GM12878 (cell line): ENCODE measurements around the gene PRKRA. TPM values are rescaled to one million over a fixed set of nuclear protein-coding genes. Genes with fewer than 3 reads are reported as not detected.

ENCODE experiments used
- CUX1 ChIP-seq: IDR thresholded peaks from 2 replicates; pipeline ENCODE4 v1.6.1; 2012; ENCODE audit warnings: improper control_type of control experiment, low read depth, low read length; ENCODE audit not compliant: insufficient replicate concordance
- FOXM1 ChIP-seq: IDR thresholded peaks from 2 replicates; pipeline ENCODE4 v1.6.1; 2012; ENCODE audit warnings: low read depth, mild to moderate bottlenecking, inconsistent platforms, low read length, moderate library complexity
- GABPA ChIP-seq: IDR thresholded peaks from 2 replicates; pipeline ENCODE4 v1.6.1; 2014; ENCODE audit warnings: antibody characterized with exemption, low read depth, mild to moderate bottlenecking, inconsistent platforms
- HDGF ChIP-seq: fragments of 450-650 bp; IDR thresholded peaks from 2 replicates; pipeline ENCODE4 v1.6.1; 2016; ENCODE audit warnings: antibody characterized with exemption
- HSF1 ChIP-seq: fragments of 150-350 bp; IDR thresholded peaks from 2 replicates; pipeline ENCODE4 v1.6.1; 2014; ENCODE audit warnings: mild to moderate bottlenecking, low read depth, low read length
- IKZF2 ChIP-seq, 2 experiments: fragments of 450-650 bp; IDR thresholded peaks; 2 replicates each; pipeline ENCODE4 v1.6.1; 2017; ENCODE audit warnings: mild to moderate bottlenecking in 2 of 2, moderate library complexity in 2 of 2
- JUNB ChIP-seq: IDR thresholded peaks from 2 replicates; pipeline ENCODE4 v1.6.1; 2016; ENCODE audit warnings: antibody characterized with exemption, mild to moderate bottlenecking
- NRF1 ChIP-seq: conservative IDR thresholded peaks from 2 replicates; pipeline ENCODE4 v1.6.1; 2011; ENCODE audit warnings: mild to moderate bottlenecking, low read depth, low read length, improper control_type of control experiment
- SMAD5 ChIP-seq: IDR thresholded peaks from 2 replicates; pipeline ENCODE4 v1.6.1; 2016; ENCODE audit warnings: antibody characterized with exemption, low read depth
- USF1 ChIP-seq: IDR thresholded peaks from 2 replicates; pipeline ENCODE4 v1.6.1; 2011; ENCODE audit warnings: borderline replicate concordance, low read depth, mild to moderate bottlenecking, moderate library complexity, mixed read lengths, low read length; ENCODE audit not compliant: insufficient read depth; ENCODE audit errors: extremely low read length
- ZNF207 ChIP-seq: fragments of 450-650 bp; IDR thresholded peaks from 2 replicates; pipeline ENCODE4 v1.6.1; 2014; ENCODE audit warnings: antibody characterized with exemption, mild to moderate bottlenecking, borderline replicate concordance
- ZNF384 ChIP-seq: IDR thresholded peaks from 2 replicates; pipeline ENCODE4 v1.6.1; 2012; ENCODE audit warnings: low read depth, mild to moderate bottlenecking, low read length, improper control_type of control experiment, borderline replicate concordance
- polyA plus RNA-seq, 11 experiments: library from polyadenylated mRNA; depleted of rRNA in 4 of 11; unstranded in 6 of 11; stranded (reverse) in 5 of 11; fragments of >200 nt; fragmentation: Nextera tagmentation in 4 of 11; fragmentation: Illumina TruSeq in 1 of 11; extraction: Ambion mirVana in 4 of 11; extraction: Trizol in 1 of 11; gene quantifications; 1 replicate in 1 of 11; 2 replicates in 10 of 11; pipeline versions ENCODE4 v1.2.1 to v1.2.3, GENCODE V29; 2011 to 2016; ENCODE audit warnings: inconsistent platforms in 2 of 11, missing spikeins in 2 of 11, low read depth in 1 of 11
- total RNA-seq, 4 experiments: library from RNA; depleted of rRNA in 3 of 4; stranded (reverse); fragments of >200 nt in 3 of 4; fragmentation: Illumina TruSeq in 1 of 4; extraction: Trizol in 1 of 4; gene quantifications; 2 replicates each; pipeline versions ENCODE4 v1.2.1 to v1.2.3, GENCODE V29; 2013 to 2021
- TF ChIP-seq, protein P1 (sequence below): IDR thresholded peaks from 2 replicates; pipeline ENCODE4 v1.6.1; 2012; ENCODE audit warnings: low read depth, low read length, improper control_type of control experiment

Gene PRKRA
- total and polyA plus RNA-seq, 10 of the 15 experiments (the other 5 are each of a cell fraction or from before 2014, with no cell fraction given), result 19.1 to 75.6 (median 51.7) TPM

DNA sequence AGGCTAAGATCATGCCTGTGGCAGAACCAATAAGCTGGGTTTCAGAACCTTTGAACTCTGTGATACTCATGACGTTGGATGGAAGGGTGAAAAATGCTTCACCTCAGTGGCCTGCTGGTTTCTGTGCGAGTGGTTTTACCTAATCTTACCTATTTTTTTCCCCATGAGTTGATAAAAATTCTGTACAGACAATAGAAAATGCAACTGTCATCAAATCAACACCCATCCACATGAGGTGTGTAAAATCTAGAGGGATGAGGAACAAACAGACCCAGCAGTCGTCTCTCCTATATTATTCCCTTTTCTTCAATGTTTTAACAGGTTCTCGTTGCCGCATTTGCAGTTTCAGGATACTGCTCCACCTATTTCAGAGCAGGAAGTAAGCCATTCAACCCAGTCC lies 67.3 kb downstream of the PRKRA start (continued):
- TF ChIP-seq CUX1, result no peak
- no peak for TF ChIP-seq FOXM1
- no peak for TF ChIP-seq IKZF2 (IDR thresholded peaks at IDR 0.05)
- TF ChIP-seq, protein P1, sequence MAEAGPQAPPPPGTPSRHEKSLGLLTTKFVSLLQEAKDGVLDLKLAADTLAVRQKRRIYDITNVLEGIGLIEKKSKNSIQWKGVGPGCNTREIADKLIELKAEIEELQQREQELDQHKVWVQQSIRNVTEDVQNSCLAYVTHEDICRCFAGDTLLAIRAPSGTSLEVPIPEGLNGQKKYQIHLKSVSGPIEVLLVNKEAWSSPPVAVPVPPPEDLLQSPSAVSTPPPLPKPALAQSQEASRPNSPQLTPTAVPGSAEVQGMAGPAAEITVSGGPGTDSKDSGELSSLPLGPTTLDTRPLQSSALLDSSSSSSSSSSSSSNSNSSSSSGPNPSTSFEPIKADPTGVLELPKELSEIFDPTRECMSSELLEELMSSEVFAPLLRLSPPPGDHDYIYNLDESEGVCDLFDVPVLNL, result no peak
- TF ChIP-seq NRF1, result no peak
- TF ChIP-seq ZNF384, result no peak
- TF ChIP-seq ZNF207, result no peak
- TF ChIP-seq USF1, result no peak
- TF ChIP-seq JUNB, result no peak
- no peak for TF ChIP-seq GABPA
- no peak for TF ChIP-seq SMAD5
- no peak for TF ChIP-seq HDGF
- TF ChIP-seq HSF1, result no peak
- TF ChIP-seq, all 136 proteins: peak for 0

Other genes with a start within 250 kb of the PRKRA start
- 3.4 and 4.4 TPM in 2 replicates for gene PJVK, start 203 bp upstream of the PRKRA start, total RNA-seq (2014; rRNA removed)
- 4.3 TPM in 2 replicates for gene PJVK, start 203 bp upstream of the PRKRA start, total RNA-seq (2014; rRNA removed; fragmentation: Illumina TruSeq; extraction: Trizol)
- 2.9 and 3.1 TPM in 2 replicates for gene PJVK, start 203 bp upstream of the PRKRA start, total RNA-seq (2021)
- 6.2 and 9.5 TPM in 2 replicates for gene PJVK, start 203 bp upstream of the PRKRA start, polyA plus RNA-seq (2011; rRNA removed)
- gene PJVK, start 203 bp upstream of the PRKRA start, polyA plus RNA-seq (2014; fragmentation: Illumina TruSeq; extraction: Trizol), result 6.4 and 7.4 TPM in 2 replicates
- 1 to 10 TPM; 2.1 to 3.0 TPM for gene PJVK, start 203 bp upstream of the PRKRA start, polyA plus RNA-seq (2014; fragmentation: Nextera tagmentation; extraction: Ambion mirVana)
- gene PJVK, start 203 bp upstream of the PRKRA start, polyA plus RNA-seq (2014; rRNA removed), result 4.0 and 6.8 TPM in 2 replicates
- gene PJVK, start 203 bp upstream of the PRKRA start, polyA plus RNA-seq (2016; fragmentation: Nextera tagmentation; extraction: Ambion mirVana), result 1 to 10 TPM; 1.8 to 2.6 TPM
- gene FKBP7, start 27.4 kb upstream of the PRKRA start, total RNA-seq (2014; rRNA removed), result 7.8 and 10.2 TPM in 2 replicates
- gene FKBP7, start 27.4 kb upstream of the PRKRA start, total RNA-seq (2014; rRNA removed; fragmentation: Illumina TruSeq; extraction: Trizol), result 9.6 and 10.5 TPM in 2 replicates
- gene FKBP7, start 27.4 kb upstream of the PRKRA start, total RNA-seq (2021), result 5.6 and 6.4 TPM in 2 replicates
- gene FKBP7, start 27.4 kb upstream of the PRKRA start, polyA plus RNA-seq (2011; rRNA removed), result 6.3 and 8.1 TPM in 2 replicates
- 15.2 and 17.0 TPM in 2 replicates for gene FKBP7, start 27.4 kb upstream of the PRKRA start, polyA plus RNA-seq (2014; fragmentation: Illumina TruSeq; extraction: Trizol)
- gene FKBP7, start 27.4 kb upstream of the PRKRA start, polyA plus RNA-seq (2014; fragmentation: Nextera tagmentation; extraction: Ambion mirVana), result 10 to 100 TPM; 16.6 to 16.7 TPM
- gene FKBP7, start 27.4 kb upstream of the PRKRA start, polyA plus RNA-seq (2014; rRNA removed), result 9.8 and 11.3 TPM in 2 replicates
- gene FKBP7, start 27.4 kb upstream of the PRKRA start, polyA plus RNA-seq (2016; fragmentation: Nextera tagmentation; extraction: Ambion mirVana), result 10 to 100 TPM; 13.7 to 14.7 TPM
- 3.8 and 3.9 TPM in 2 replicates for gene PLEKHA3, start 29.3 kb upstream of the PRKRA start, total RNA-seq (2014; rRNA removed)
- gene PLEKHA3, start 29.3 kb upstream of the PRKRA start, total RNA-seq (2014; rRNA removed; fragmentation: Illumina TruSeq; extraction: Trizol), result 7.1 and 7.3 TPM in 2 replicates
- gene PLEKHA3, start 29.3 kb upstream of the PRKRA start, total RNA-seq (2021), result 13.3 and 15.3 TPM in 2 replicates
- gene PLEKHA3, start 29.3 kb upstream of the PRKRA start, polyA plus RNA-seq (2011; rRNA removed), result 21.1 and 34.0 TPM in 2 replicates
- 7.2 and 7.3 TPM in 2 replicates for gene PLEKHA3, start 29.3 kb upstream of the PRKRA start, polyA plus RNA-seq (2014; fragmentation: Illumina TruSeq; extraction: Trizol)
- gene PLEKHA3, start 29.3 kb upstream of the PRKRA start, polyA plus RNA-seq (2014; fragmentation: Nextera tagmentation; extraction: Ambion mirVana), result 1 to 10 TPM; 1.4 to 2.0 TPM
- gene PLEKHA3, start 29.3 kb upstream of the PRKRA start, polyA plus RNA-seq (2014; rRNA removed), result 5.4 and 7.6 TPM in 2 replicates
- 10 to 100 TPM; 10.3 to 10.6 TPM for gene PLEKHA3, start 29.3 kb upstream of the PRKRA start, polyA plus RNA-seq (2016; fragmentation: Nextera tagmentation; extraction: Ambion mirVana)